Stimulated activated memory B cell treated with anti-CD40 and anti-IgM and Interleukin-4, amounts not matched to agents 10 μg/mL and 1 μg/mL and 100 μg/mL, for 72 hours (primary cell): ENCODE measurements around the gene ALG1.
"Not testable (repeated sequence)": the region's sequence is repeated elsewhere in the genome, so short reads cannot be mapped to it uniquely, and the experiment has no call there.

Experiments
- ATAC-seq: fragments of 150-1000 bp; cut with Tn5 transposase; 2 replicates; pipeline ENCODE4 v1.10.0; 2021
- H3K27ac Mint-ChIP-seq: one replicate; pipeline ENCODE4 v1.8.0; 2022; ENCODE audit warnings: mild to moderate bottlenecking, mixed read lengths
- H3K27me3 Mint-ChIP-seq: one replicate; pipeline ENCODE4 v1.8.0; 2022; ENCODE audit warnings: mixed read lengths
- H3K36me3 Mint-ChIP-seq: one replicate; pipeline ENCODE4 v1.8.0; 2022; ENCODE audit warnings: mixed read lengths
- H3K4me1 Mint-ChIP-seq: one replicate; pipeline ENCODE4 v1.8.0; 2022; ENCODE audit warnings: mixed read lengths
- H3K4me3 Mint-ChIP-seq: one replicate; pipeline ENCODE4 v1.8.0; 2022; ENCODE audit warnings: mild to moderate bottlenecking, moderate library complexity, mixed read lengths
- H3K9me3 Mint-ChIP-seq: one replicate; pipeline ENCODE4 v1.8.0; 2022; ENCODE audit warnings: mixed read lengths

ALG1 gene

GRCh38 chr16:5078626-5079025, 7.0 kb downstream of the ALG1 start:
- peaks cover 6% of the 10 kb centered on the region for H3K4me1 Mint-ChIP-seq
- H3K4me3 Mint-ChIP-seq: no peak overlapping the region
- H3K9me3 Mint-ChIP-seq: no peaks in the 10 kb centered on the region
- H3K27me3 Mint-ChIP-seq: no peaks in the 10 kb centered on the region
- ATAC-seq: no peak
- H3K27ac Mint-ChIP-seq: no peak overlapping the region
- peaks cover 41% of the 10 kb centered on the region for H3K36me3 Mint-ChIP-seq

- not testable (repeated sequence) for ATAC-seq, H3K4me3 Mint-ChIP-seq, H3K4me1 Mint-ChIP-seq, H3K27me3 Mint-ChIP-seq, H3K27ac Mint-ChIP-seq, H3K9me3 Mint-ChIP-seq
- H3K36me3 Mint-ChIP-seq: peaks cover 45% of the 10 kb centered on the region
Measured at GRCh38 chr16:5080461-5080860, 8.8 kb downstream of the ALG1 start.

- not testable (repeated sequence) for H3K27ac Mint-ChIP-seq, ATAC-seq, H3K9me3 Mint-ChIP-seq, H3K27me3 Mint-ChIP-seq, H3K4me1 Mint-ChIP-seq, H3K4me3 Mint-ChIP-seq
- H3K36me3 Mint-ChIP-seq: peaks cover 42% of the 10 kb centered on the region
Measured at GRCh38 chr16:5080996-5081395, 9.4 kb downstream of the ALG1 start.

- H3K4me3 Mint-ChIP-seq, H3K27me3 Mint-ChIP-seq, H3K27ac Mint-ChIP-seq, H3K4me1 Mint-ChIP-seq, H3K9me3 Mint-ChIP-seq, ATAC-seq: not testable (repeated sequence)
- peaks cover 34% of the 10 kb centered on the region for H3K36me3 Mint-ChIP-seq
Measured at GRCh38 chr16:5083646-5084045, 12.0 kb downstream of the ALG1 start.

GRCh38 chr16:5084099-5084731, 12.6 kb downstream of the ALG1 start:
- not testable (repeated sequence) for H3K27ac Mint-ChIP-seq, H3K9me3 Mint-ChIP-seq

GRCh38 chr16:5084802-5085201, 13.2 kb downstream of the ALG1 start:
- H3K27me3 Mint-ChIP-seq, ATAC-seq: not testable (repeated sequence)

More at GRCh38 chr16:5084099-5084731, 12.6 kb downstream of the ALG1 start:
- H3K36me3 Mint-ChIP-seq: peaks cover 34% of the 10 kb centered on the region
- H3K27me3 Mint-ChIP-seq, H3K4me1 Mint-ChIP-seq, ATAC-seq, H3K4me3 Mint-ChIP-seq: not testable (repeated sequence)

GRCh38 chr16:5085716-5086115, 14.1 kb downstream of the ALG1 start:
- not testable (repeated sequence) for H3K4me1 Mint-ChIP-seq, H3K9me3 Mint-ChIP-seq, H3K27ac Mint-ChIP-seq, H3K27me3 Mint-ChIP-seq, H3K4me3 Mint-ChIP-seq, ATAC-seq
- peaks cover 28% of the 10 kb centered on the region for H3K36me3 Mint-ChIP-seq

More at GRCh38 chr16:5084802-5085201, 13.2 kb downstream of the ALG1 start:
- not testable (repeated sequence) for H3K4me3 Mint-ChIP-seq, H3K4me1 Mint-ChIP-seq, H3K9me3 Mint-ChIP-seq, H3K27ac Mint-ChIP-seq
- H3K36me3 Mint-ChIP-seq: peaks cover 30% of the 10 kb centered on the region

- Mint-ChIP-seq H3K4me1 (peaks cover 12% of the 10 kb centered on the region), H3K36me3 (peaks cover 36% of the 10 kb centered on the region)
- ATAC-seq, H3K9me3 Mint-ChIP-seq, H3K4me3 Mint-ChIP-seq, H3K27ac Mint-ChIP-seq, H3K27me3 Mint-ChIP-seq: not testable (repeated sequence)
Measured at GRCh38 chr16:5088086-5088790, 16.6 kb downstream of the ALG1 start.

GRCh38 chr16:5088936-5089335, 17.3 kb downstream of the ALG1 start:
- H3K9me3 Mint-ChIP-seq, H3K27me3 Mint-ChIP-seq, H3K4me3 Mint-ChIP-seq, ATAC-seq, H3K27ac Mint-ChIP-seq: not testable (repeated sequence)
- H3K4me1 Mint-ChIP-seq: peaks cover 12% of the 10 kb centered on the region
- peaks cover 34% of the 10 kb centered on the region for H3K36me3 Mint-ChIP-seq

GRCh38 chr16:5089911-5090555, 18.4 kb downstream of the ALG1 start:
- H3K27me3 Mint-ChIP-seq, H3K9me3 Mint-ChIP-seq, H3K4me1 Mint-ChIP-seq, H3K4me3 Mint-ChIP-seq, ATAC-seq, H3K27ac Mint-ChIP-seq: not testable (repeated sequence)
- peaks cover 25% of the 10 kb centered on the region for H3K36me3 Mint-ChIP-seq

- ATAC-seq, H3K27me3 Mint-ChIP-seq, H3K9me3 Mint-ChIP-seq, H3K4me3 Mint-ChIP-seq, H3K4me1 Mint-ChIP-seq, H3K27ac Mint-ChIP-seq: not testable (repeated sequence)
- peaks cover 19% of the 10 kb centered on the region for H3K36me3 Mint-ChIP-seq
Measured at GRCh38 chr16:5090592-5090991, 18.9 kb downstream of the ALG1 start.

GRCh38 chr16:5093081-5093480, 21.4 kb downstream of the ALG1 start:
- Mint-ChIP-seq H3K4me1 (peaks cover 20% of the 10 kb centered on the region), H3K36me3 (peaks cover 13% of the 10 kb centered on the region)
- not testable (repeated sequence) for H3K27ac Mint-ChIP-seq, H3K27me3 Mint-ChIP-seq, H3K4me3 Mint-ChIP-seq, H3K9me3 Mint-ChIP-seq, ATAC-seq

GRCh38 chr16:5093746-5094145, 22.1 kb downstream of the ALG1 start:
- Mint-ChIP-seq H3K36me3 (peaks cover 13% of the 10 kb centered on the region), H3K4me1 (peaks cover 22% of the 10 kb centered on the region)
- ATAC-seq, H3K27me3 Mint-ChIP-seq, H3K27ac Mint-ChIP-seq, H3K4me3 Mint-ChIP-seq, H3K9me3 Mint-ChIP-seq: not testable (repeated sequence)

GRCh38 chr16:5095145-5095830, 23.6 kb downstream of the ALG1 start:
- H3K27ac Mint-ChIP-seq, H3K9me3 Mint-ChIP-seq, ATAC-seq, H3K27me3 Mint-ChIP-seq, H3K4me3 Mint-ChIP-seq: not testable (repeated sequence)
- Mint-ChIP-seq H3K4me1 (peaks cover 26% of the 10 kb centered on the region), H3K36me3 (peaks cover 13% of the 10 kb centered on the region)

GRCh38 chr16:5096437-5097060, 24.9 kb downstream of the ALG1 start:
- ATAC-seq, H3K27me3 Mint-ChIP-seq, H3K9me3 Mint-ChIP-seq: not testable (repeated sequence)
- H3K27ac Mint-ChIP-seq: peak overlapping the region; percentile 86
- peaks cover 13% of the 10 kb centered on the region for H3K36me3 Mint-ChIP-seq
- peak overlapping the region; percentile 81 for H3K4me3 Mint-ChIP-seq
- H3K4me1 Mint-ChIP-seq: peaks cover 26% of the 10 kb centered on the region
